SH-SY5Y (cell line): ENCODE data around the gene CEP70.

Experiments used
- GATA2 ChIP-seq: IDR thresholded peaks from 2 replicates; pipeline ENCODE4 v1.6.1; 2011; ENCODE audit warnings: mild to moderate bottlenecking, low read depth, low read length
- GATA3 ChIP-seq: IDR thresholded peaks from 2 replicates; pipeline ENCODE4 v1.6.1; 2011; ENCODE audit warnings: low read depth, mild to moderate bottlenecking, low read length, moderate library complexity

GRCh38 chr3:138457863-138458735 lies 136.0 kb downstream of the CEP70 start:
- TF ChIP-seq GATA3 (no peak), GATA2 (no peak)
